GM23338 (cell line): ENCODE results near the gene SLC6A12.

Source experiments
- CREB1 ChIP-seq: fragments of 250-450 bp; sonication (Bioruptor Pico); IDR thresholded peaks from 2 replicates; pipeline ENCODE4 v1.5.0; 2020; ENCODE audit warnings: low read depth, mild to moderate bottlenecking, moderate library complexity
- CTCF ChIP-seq, 2 experiments: fragments of 200-600 bp in 1 of 2; sonication (generic) in 1 of 2; conservative IDR thresholded peaks; 2 replicates each; pipeline versions ENCODE4 v1.5.1 to v1.6.1; 2016 to 2017; ENCODE audit warnings: antibody characterized with exemption in 2 of 2, low read depth in 2 of 2, mild to moderate bottlenecking in 2 of 2, moderate library complexity in 1 of 2
- EZH2 ChIP-seq: fragments of 200-600 bp; sonication (generic); IDR thresholded peaks from one replicate; pipeline ENCODE4 v1.8.0; 2017; ENCODE audit warnings: antibody characterized with exemption, mild to moderate bottlenecking, low read depth; ENCODE audit not compliant: unreplicated experiment
- EZH2phosphoT487 ChIP-seq: fragments of 200-600 bp; sonication (generic); IDR thresholded peaks from one replicate; pipeline ENCODE4 v1.8.1; 2018; ENCODE audit warnings: antibody characterized with exemption; ENCODE audit not compliant: unreplicated experiment
- JUNB ChIP-seq: IDR thresholded peaks from one replicate; pipeline ENCODE4 v1.6.1; 2016; ENCODE audit warnings: antibody characterized with exemption; ENCODE audit not compliant: unreplicated experiment
- NANOG ChIP-seq: IDR thresholded peaks from 2 replicates; pipeline ENCODE4 v1.6.1; 2016; ENCODE audit warnings: antibody characterized with exemption, borderline replicate concordance
- POLR2AphosphoS5 ChIP-seq: IDR thresholded peaks from 2 replicates; pipeline ENCODE4 v1.6.1; 2016; ENCODE audit warnings: antibody characterized with exemption, low read depth
- STAT1 ChIP-seq: IDR thresholded peaks from one replicate; pipeline ENCODE4 v1.6.1; 2016; ENCODE audit warnings: antibody characterized with exemption; ENCODE audit not compliant: unreplicated experiment
- ZNF114 ChIP-seq: fragments of 250-450 bp; sonication (Bioruptor Pico); IDR thresholded peaks from 2 replicates; pipeline ENCODE4 v1.5.0; 2020; ENCODE audit warnings: mild to moderate bottlenecking, moderate library complexity
- ZNF331 ChIP-seq: fragments of 250-450 bp; sonication (Bioruptor Pico); IDR thresholded peaks from 2 replicates; pipeline ENCODE4 v1.5.0; 2020; ENCODE audit warnings: low read depth, mild to moderate bottlenecking, moderate library complexity
- ZNF462 ChIP-seq: fragments of 250-450 bp; sonication (Bioruptor Pico); IDR thresholded peaks from 2 replicates; pipeline ENCODE4 v1.5.0; 2020; ENCODE audit warnings: mild to moderate bottlenecking, moderate library complexity
- TF ChIP-seq, protein P1 (sequence below): IDR thresholded peaks from 2 replicates; pipeline ENCODE4 v1.6.1; 2016; ENCODE audit warnings: antibody characterized with exemption
- TF ChIP-seq, protein P2 (sequence below): IDR thresholded peaks from one replicate; pipeline ENCODE4 v1.6.1; 2018; ENCODE audit warnings: antibody characterized with exemption; ENCODE audit not compliant: unreplicated experiment

- TF ChIP-seq CTCF (conservative IDR thresholded peaks at IDR 0.05; ENCODE audit: low read depth in 2 of 2) (no peak), ZNF114 (no peak), POLR2AphosphoS5 (no peak), ZNF331 (CRISPR knock-in tag) (no peak), EZH2 (no peak), EZH2phosphoT487 (no peak), JUNB (no peak), ZNF462 (CRISPR knock-in tag) (no peak), NANOG (no peak), CREB1 (CRISPR knock-in tag) (no peak), STAT1 (no peak)
- TF ChIP-seq, protein P1, sequence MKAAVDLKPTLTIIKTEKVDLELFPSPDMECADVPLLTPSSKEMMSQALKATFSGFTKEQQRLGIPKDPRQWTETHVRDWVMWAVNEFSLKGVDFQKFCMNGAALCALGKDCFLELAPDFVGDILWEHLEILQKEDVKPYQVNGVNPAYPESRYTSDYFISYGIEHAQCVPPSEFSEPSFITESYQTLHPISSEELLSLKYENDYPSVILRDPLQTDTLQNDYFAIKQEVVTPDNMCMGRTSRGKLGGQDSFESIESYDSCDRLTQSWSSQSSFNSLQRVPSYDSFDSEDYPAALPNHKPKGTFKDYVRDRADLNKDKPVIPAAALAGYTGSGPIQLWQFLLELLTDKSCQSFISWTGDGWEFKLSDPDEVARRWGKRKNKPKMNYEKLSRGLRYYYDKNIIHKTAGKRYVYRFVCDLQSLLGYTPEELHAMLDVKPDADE = no peak
- TF ChIP-seq, protein P2, sequence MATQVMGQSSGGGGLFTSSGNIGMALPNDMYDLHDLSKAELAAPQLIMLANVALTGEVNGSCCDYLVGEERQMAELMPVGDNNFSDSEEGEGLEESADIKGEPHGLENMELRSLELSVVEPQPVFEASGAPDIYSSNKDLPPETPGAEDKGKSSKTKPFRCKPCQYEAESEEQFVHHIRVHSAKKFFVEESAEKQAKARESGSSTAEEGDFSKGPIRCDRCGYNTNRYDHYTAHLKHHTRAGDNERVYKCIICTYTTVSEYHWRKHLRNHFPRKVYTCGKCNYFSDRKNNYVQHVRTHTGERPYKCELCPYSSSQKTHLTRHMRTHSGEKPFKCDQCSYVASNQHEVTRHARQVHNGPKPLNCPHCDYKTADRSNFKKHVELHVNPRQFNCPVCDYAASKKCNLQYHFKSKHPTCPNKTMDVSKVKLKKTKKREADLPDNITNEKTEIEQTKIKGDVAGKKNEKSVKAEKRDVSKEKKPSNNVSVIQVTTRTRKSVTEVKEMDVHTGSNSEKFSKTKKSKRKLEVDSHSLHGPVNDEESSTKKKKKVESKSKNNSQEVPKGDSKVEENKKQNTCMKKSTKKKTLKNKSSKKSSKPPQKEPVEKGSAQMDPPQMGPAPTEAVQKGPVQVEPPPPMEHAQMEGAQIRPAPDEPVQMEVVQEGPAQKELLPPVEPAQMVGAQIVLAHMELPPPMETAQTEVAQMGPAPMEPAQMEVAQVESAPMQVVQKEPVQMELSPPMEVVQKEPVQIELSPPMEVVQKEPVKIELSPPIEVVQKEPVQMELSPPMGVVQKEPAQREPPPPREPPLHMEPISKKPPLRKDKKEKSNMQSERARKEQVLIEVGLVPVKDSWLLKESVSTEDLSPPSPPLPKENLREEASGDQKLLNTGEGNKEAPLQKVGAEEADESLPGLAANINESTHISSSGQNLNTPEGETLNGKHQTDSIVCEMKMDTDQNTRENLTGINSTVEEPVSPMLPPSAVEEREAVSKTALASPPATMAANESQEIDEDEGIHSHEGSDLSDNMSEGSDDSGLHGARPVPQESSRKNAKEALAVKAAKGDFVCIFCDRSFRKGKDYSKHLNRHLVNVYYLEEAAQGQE = no peak
Observed at GRCh38 chr12:215116-215515, 1.2 kb upstream of the SLC6A12 start.
